Cortex of kidney (tissue), 1 donor: ENCODE measurements around the gene CTXN1.
"Not testable (repeated sequence)": the region's sequence is repeated elsewhere in the genome, so short reads cannot be mapped to it uniquely, and the experiment has no call there.

Experiments used
- DNase-seq: peaks from one replicate; lab custom pipeline; 2025; lab: John Stamatoyannopoulos, UW

CTXN1 gene

GRCh38 chr19:7900401-7900870 is 25.5 kb downstream of the CTXN1 start:
- no peak for DNase-seq

GRCh38 chr19:7899751-7900378 is 26.1 kb downstream of the CTXN1 start:
- no peak for DNase-seq

GRCh38 chr19:7898967-7899366 is 27.0 kb downstream of the CTXN1 start:
- DNase-seq = no peak

DNA sequence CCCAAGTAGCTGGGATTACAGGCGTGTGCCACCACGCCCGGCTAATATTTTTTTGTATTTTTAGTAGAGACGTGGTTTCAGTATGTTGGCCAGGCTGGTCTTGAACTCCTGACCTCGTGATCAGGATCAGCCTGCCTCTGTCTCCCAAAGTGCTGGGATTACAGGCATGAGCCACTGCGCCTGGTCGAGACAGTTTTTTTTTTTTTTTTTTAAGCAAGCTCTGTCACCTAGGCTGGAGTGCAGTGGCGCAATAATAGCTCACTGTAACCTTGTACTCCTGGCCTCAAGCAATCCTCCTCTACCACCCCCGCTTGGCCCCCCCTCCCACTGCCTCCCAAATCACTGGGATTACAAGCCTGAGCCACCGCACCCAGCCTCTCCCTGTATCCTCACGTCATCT is 28.6 kb downstream of the CTXN1 start:
- DNase-seq = no peak

DNA sequence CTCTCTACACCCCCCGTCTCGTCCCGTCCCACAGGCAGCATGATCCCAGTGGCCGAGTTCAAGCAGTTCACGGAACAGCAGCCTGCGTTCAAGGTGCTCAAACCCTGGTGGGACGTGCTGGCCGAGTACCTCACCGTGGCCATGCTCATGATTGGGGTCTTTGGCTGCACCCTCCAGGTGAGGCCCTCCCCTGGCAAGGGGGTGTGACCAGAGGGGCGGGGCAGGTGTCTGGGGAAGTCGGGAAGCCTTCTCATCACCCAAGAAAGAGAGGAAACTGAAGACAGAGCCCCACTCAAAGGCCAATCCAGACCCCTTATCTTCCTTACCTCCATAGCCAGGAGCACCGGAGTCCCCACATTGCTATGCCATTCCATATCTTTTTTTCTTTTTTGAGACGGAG is 30.4 kb downstream of the CTXN1 start:
- no peak for DNase-seq

- DNase-seq = no peak
These were observed 31.2 kb downstream of the CTXN1 start for GRCh38 chr19:7894612-7895309.

GRCh38 chr19:7893362-7894101 is 32.4 kb downstream of the CTXN1 start:
- not testable (repeated sequence) for DNase-seq

GRCh38 chr19:7888826-7889217 is 37.1 kb downstream of the CTXN1 start:
- DNase-seq = no peak

- no peak for DNase-seq
These were observed 37.6 kb downstream of the CTXN1 start, which contains the start of gene LRRC8E for GRCh38 chr19:7888145-7888825. TSS of gene LRRC8E (plus strand) at chr19:7888510. CDS start at chr19:7895604, 7,094 bp downstream.

- no peak for DNase-seq
These were observed 38.4 kb downstream of the CTXN1 start for GRCh38 chr19:7887408-7888144.

GRCh38 chr19:7885818-7886217 is 40.1 kb downstream of the CTXN1 start:
- DNase-seq = no peak

DNA sequence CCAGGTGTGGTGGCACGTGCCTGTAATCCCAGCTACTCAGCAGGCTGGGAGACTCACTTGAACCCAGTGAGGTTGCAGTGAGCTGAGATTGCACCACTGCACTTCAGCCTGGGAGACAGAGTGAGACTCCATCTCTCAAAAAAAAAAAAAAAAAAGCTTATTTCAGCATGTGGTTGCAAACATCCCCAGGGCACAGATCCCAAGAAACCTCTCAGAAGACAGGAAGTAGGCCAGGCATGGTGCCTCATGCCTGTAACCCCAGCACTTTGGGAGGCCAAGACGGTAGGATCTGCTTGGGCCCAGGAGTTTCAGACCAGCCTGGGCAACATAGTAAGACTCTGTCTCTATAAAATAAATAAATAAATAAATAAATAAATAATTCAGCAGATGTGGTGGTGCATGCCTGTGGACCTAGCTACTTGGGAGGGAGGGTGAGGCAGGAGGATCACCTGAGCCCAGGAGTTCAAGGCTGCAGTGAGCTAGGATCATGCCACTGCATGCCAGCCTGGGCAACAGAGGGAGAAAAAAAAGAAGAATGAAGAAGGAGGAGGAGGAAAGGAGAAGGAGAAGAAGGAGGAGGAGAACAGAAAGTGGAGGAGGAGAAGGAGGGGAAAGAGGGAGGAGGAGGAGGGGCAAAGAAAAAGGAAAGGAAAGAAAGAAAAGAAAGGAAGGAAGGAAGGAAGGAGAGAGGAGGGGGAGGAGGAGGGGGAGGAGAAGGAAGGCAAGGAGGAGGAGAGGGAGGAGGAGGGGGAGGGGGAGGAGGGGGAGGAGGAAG is 42.0 kb downstream of the CTXN1 start:
- no peak for DNase-seq

GRCh38 chr19:7883105-7883504 is 42.8 kb downstream of the CTXN1 start:
- no peak for DNase-seq

GRCh38 chr19:7881910-7882309 is 44.0 kb downstream of the CTXN1 start:
- no peak for DNase-seq

- no peak for DNase-seq
These were observed 46.1 kb downstream of the CTXN1 start for GRCh38 chr19:7879836-7880235.

GRCh38 chr19:7879111-7879807 is 46.7 kb downstream of the CTXN1 start:
- DNase-seq = no peak

DNA sequence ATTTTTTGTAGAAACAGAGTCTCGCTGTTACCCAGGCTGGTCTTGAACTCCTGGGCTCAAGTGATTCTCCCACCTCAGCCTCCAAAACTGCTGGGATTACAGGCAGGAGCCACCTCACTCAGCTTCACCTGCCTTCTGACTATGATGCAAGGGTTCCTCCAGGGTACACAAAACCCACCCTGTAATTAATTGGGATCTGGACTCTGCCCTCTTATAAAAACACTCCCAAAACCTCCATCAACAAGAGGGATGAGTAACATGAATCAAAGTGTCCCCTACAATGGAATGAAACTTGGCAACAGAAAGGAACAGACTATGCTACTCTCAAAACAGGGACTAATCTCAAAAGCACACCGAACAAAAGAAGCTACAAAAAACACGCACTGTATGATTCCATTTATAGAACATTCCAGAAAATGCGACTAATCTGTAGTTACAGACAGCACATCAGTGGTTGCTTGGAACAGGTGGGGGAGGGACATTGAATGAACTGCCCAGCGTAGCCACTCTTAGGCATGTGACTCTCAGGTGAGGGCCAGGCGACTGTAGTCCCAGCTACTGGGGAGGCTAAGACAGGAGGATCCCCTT is 48.6 kb downstream of the CTXN1 start:
- no peak for DNase-seq

- no peak for DNase-seq
These were observed 51.0 kb downstream of the CTXN1 start for GRCh38 chr19:7874897-7875273.
